H1 (cell line): ENCODE measurements around the gene DARS1. TPM values are rescaled to one million over a fixed set of nuclear protein-coding genes. Genes with fewer than 3 reads are reported as not detected.

Experiments
- CTCF ChIA-PET: fragments of 300-600 bp; sonication (Branson Sonifier 250); formaldehyde crosslinking; loops from one replicate; lab custom pipeline; 2021; ENCODE audit not compliant: partially characterized antibody; lab: Charles Lee
- POLR2A ChIA-PET: fragments of 300-600 bp; sonication (Branson Sonifier 250); formaldehyde crosslinking; loops from one replicate; lab custom pipeline; 2021; ENCODE audit warnings: inconsistent platforms; ENCODE audit not compliant: partially characterized antibody; lab: Charles Lee
- DNase-seq, 2 experiments: peaks; one replicate each; pipeline versions ENCODE4 v3.0.0 to v3.0.0-alpha.2; 2010 to 2022; ENCODE audit warnings: low spot score in 2 of 2, low read depth in 1 of 2, mixed read lengths in 1 of 2
- FAIRE-seq: peaks from 2 replicates; lab custom pipeline; 2011; peaks lifted over from hg19 to GRCh38; lab: Jason Lieb, UNC
- H2AFZ ChIP-seq: 2 replicates; pipeline ENCODE4 v1.8.1; 2012; ENCODE audit warnings: low read length, inconsistent platforms
- H2AK5ac ChIP-seq: 2 replicates; pipeline ENCODE4 v1.6.1; 2013; ENCODE audit warnings: low read depth, low read length
- H2BK120ac ChIP-seq: replicated peaks from 2 replicates; pipeline ENCODE3; 2013; ENCODE audit warnings: low read depth, low read length, inconsistent platforms
- H2BK12ac ChIP-seq: 2 replicates; pipeline ENCODE4 v1.6.1; 2013; ENCODE audit warnings: low read depth, low read length
- H2BK15ac ChIP-seq: 2 replicates; pipeline ENCODE4 v1.6.1; 2013; ENCODE audit warnings: low read length
- H2BK20ac ChIP-seq: 2 replicates; pipeline ENCODE4 v1.6.1; 2013; ENCODE audit warnings: low read length
- H2BK5ac ChIP-seq: 2 replicates; pipeline ENCODE4 v1.6.1; 2013; ENCODE audit warnings: low read depth, low read length
- H3K14ac ChIP-seq: 2 replicates; pipeline ENCODE4 v1.6.1; 2013; ENCODE audit warnings: inconsistent platforms; ENCODE audit not compliant: insufficient read length
- H3K18ac ChIP-seq: 2 replicates; pipeline ENCODE4 v1.6.1; 2013; ENCODE audit warnings: low read length; ENCODE audit errors: extremely low read depth
- H3K23ac ChIP-seq: 2 replicates; pipeline ENCODE4 v1.6.1; 2013; ENCODE audit warnings: inconsistent platforms; ENCODE audit not compliant: insufficient read length
- H3K23me2 ChIP-seq: 2 replicates; pipeline ENCODE4 v1.6.1; 2013; ENCODE audit warnings: low read depth, low read length
- H3K27ac ChIP-seq: 2 replicates; pipeline ENCODE4 v1.6.1; 2011; ENCODE audit warnings: low read depth, low read length, inconsistent platforms
- H3K27me3 ChIP-seq, 4 experiments: replicated peaks in 1 of 4; 1 replicate in 1 of 4; 2 replicates in 3 of 4; pipeline versions ENCODE4 v1.6.1 to v1.8.1; 2011 to 2013; ENCODE audit warnings: low read length in 3 of 4, mild to moderate bottlenecking in 3 of 4, inconsistent platforms in 2 of 4, mixed read lengths in 2 of 4, moderate library complexity in 1 of 4; ENCODE audit not compliant: control insufficient read depth in 3 of 4, insufficient read depth in 3 of 4; ENCODE audit errors: extremely low read depth in 1 of 4
- H3K36me3 ChIP-seq, 4 experiments: 2 replicates each; pipeline versions ENCODE4 v1.6.1 to v1.8.1; 2011 to 2013; ENCODE audit warnings: mild to moderate bottlenecking in 4 of 4, low read length in 3 of 4, moderate library complexity in 2 of 4, control low read depth in 1 of 4, inconsistent platforms in 1 of 4; ENCODE audit not compliant: insufficient read depth in 4 of 4, control insufficient read depth in 2 of 4
- H3K4ac ChIP-seq: replicated peaks from 2 replicates; pipeline ENCODE3; 2013; ENCODE audit warnings: low read length, low read depth, mixed read lengths, inconsistent platforms; ENCODE audit not compliant: insufficient read length
- H3K4me1 ChIP-seq, 4 experiments: replicated peaks in 1 of 4; 1 replicate in 1 of 4; 2 replicates in 3 of 4; pipeline versions ENCODE4 v1.6.1 to v1.8.1; 2011 to 2013; ENCODE audit warnings: low read length in 3 of 4, inconsistent platforms in 2 of 4, mixed read lengths in 1 of 4; ENCODE audit not compliant: insufficient read depth in 4 of 4, control insufficient read depth in 3 of 4
- H3K4me2 ChIP-seq, 2 experiments: 2 replicates each; pipeline versions ENCODE4 v1.6.1 to v1.8.1; 2011 to 2013; ENCODE audit warnings: low read depth in 2 of 2, low read length in 2 of 2, control low read depth in 1 of 2, inconsistent platforms in 1 of 2, mild to moderate bottlenecking in 1 of 2; ENCODE audit not compliant: insufficient read depth in 1 of 2
- H3K4me3 ChIP-seq, 4 experiments: fragments of 200-600, 300-600 bp in 1 of 4; sonication (generic), shearing (Covaris generic), sonication (Bioruptor Twin) in 1 of 4; 2 replicates each; pipeline versions ENCODE4 v1.5.1 to v1.8.1; 2011 to 2016; ENCODE audit warnings: low read length in 4 of 4, low read depth in 3 of 4, control low read depth in 2 of 4, inconsistent platforms in 2 of 4, mild to moderate bottlenecking in 2 of 4, mixed read lengths in 1 of 4, moderate library complexity in 1 of 4; ENCODE audit not compliant: insufficient read depth in 2 of 4; ENCODE audit errors: extremely low read depth in 1 of 4
- H3K56ac ChIP-seq: replicated peaks from 2 replicates; pipeline ENCODE3; 2013; ENCODE audit warnings: low read depth, mild to moderate bottlenecking, mixed read lengths, low read length, inconsistent platforms; ENCODE audit not compliant: insufficient read length
- H3K79me1 ChIP-seq: 2 replicates; pipeline ENCODE4 v1.6.1; 2013; ENCODE audit warnings: low read depth, low read length, control low read depth
- H3K79me2 ChIP-seq, 2 experiments: 2 replicates each; pipeline versions ENCODE4 v1.6.1 to v1.8.1; 2012 to 2013; ENCODE audit warnings: low read length in 2 of 2, mild to moderate bottlenecking in 2 of 2, inconsistent platforms in 1 of 2; ENCODE audit not compliant: insufficient read depth in 2 of 2, control insufficient read depth in 1 of 2
- H3K9ac ChIP-seq, 4 experiments: replicated peaks in 1 of 4; 1 replicate in 1 of 4; 2 replicates in 3 of 4; pipeline versions ENCODE4 v1.6.1 to v1.8.1; 2011 to 2013; ENCODE audit warnings: low read depth in 3 of 4, low read length in 3 of 4, control low read depth in 2 of 4, mild to moderate bottlenecking in 2 of 4, moderate library complexity in 2 of 4, inconsistent platforms in 1 of 4; ENCODE audit errors: extremely low read depth in 1 of 4
- H3K9me3 ChIP-seq, 2 experiments: 2 replicates each; pipeline versions ENCODE4 v1.6.1 to v1.8.1; 2012 to 2013; ENCODE audit warnings: mild to moderate bottlenecking in 2 of 2, moderate library complexity in 2 of 2, control low read depth in 1 of 2, inconsistent platforms in 1 of 2, low read depth in 1 of 2, low read length in 1 of 2, mixed read lengths in 1 of 2; ENCODE audit not compliant: insufficient read depth in 2 of 2
- H4K20me1 ChIP-seq, 2 experiments: replicated peaks in 1 of 2; 2 replicates each; pipeline versions ENCODE3 to v1.8.1; 2011 to 2013; ENCODE audit warnings: inconsistent platforms in 2 of 2, low read length in 2 of 2, mild to moderate bottlenecking in 1 of 2; ENCODE audit not compliant: insufficient read depth in 2 of 2, control insufficient read depth in 1 of 2
- H4K5ac ChIP-seq: 2 replicates; pipeline ENCODE4 v1.6.1; 2013; ENCODE audit warnings: low read length, low read depth, mixed read lengths, inconsistent platforms; ENCODE audit not compliant: insufficient read length
- H4K8ac ChIP-seq: 2 replicates; pipeline ENCODE4 v1.8.0; 2013; ENCODE audit warnings: mild to moderate bottlenecking, moderate library complexity, low read length, inconsistent platforms; ENCODE audit not compliant: insufficient read depth; ENCODE audit errors: extremely low read depth
- H4K91ac ChIP-seq: replicated peaks from 2 replicates; pipeline ENCODE3; 2013; ENCODE audit warnings: low read length, mixed read lengths, inconsistent platforms; ENCODE audit not compliant: insufficient read length
- EGR1 ChIP-seq: IDR thresholded peaks from 2 replicates; pipeline ENCODE4 v1.6.1; 2011; ENCODE audit warnings: low read depth, low read length, borderline replicate concordance
- KDM1A ChIP-seq: fragments of 200-600, 300-600 bp; sonication (generic); IDR thresholded peaks from 2 replicates; pipeline ENCODE4 v1.7.1; 2016; ENCODE audit warnings: mild to moderate bottlenecking, low read length, borderline replicate concordance
- RAD21 ChIP-seq, 2 experiments: IDR thresholded peaks in 1 of 2; conservative IDR thresholded peaks in 1 of 2; 2 replicates each; pipeline ENCODE4 v1.6.1; 2011; ENCODE audit warnings: low read depth in 2 of 2, low read length in 2 of 2, improper control_type of control experiment in 1 of 2, inconsistent platforms in 1 of 2, mild to moderate bottlenecking in 1 of 2, moderate library complexity in 1 of 2
- RBBP5 ChIP-seq: IDR thresholded peaks from 2 replicates; pipeline ENCODE4 v1.7.1; 2012; ENCODE audit warnings: low read depth, mild to moderate bottlenecking, inconsistent platforms, low read length, moderate library complexity, borderline replicate concordance
- RFX5 ChIP-seq: IDR thresholded peaks from 2 replicates; pipeline ENCODE4 v1.6.1; 2011; ENCODE audit warnings: low read depth, low read length, improper control_type of control experiment, borderline replicate concordance
- polyA plus RNA-seq, 7 experiments: library from polyadenylated mRNA; depleted of rRNA in 3 of 7; stranded (reverse) in 5 of 7; unstranded in 2 of 7; fragments of >200 nt in 5 of 7; fragments of 200-250 nt in 2 of 7; gene quantifications; 1 replicate in 5 of 7; 2 replicates in 1 of 7; 4 replicates in 1 of 7; pipeline versions ENCODE4 v1.2.1 to v1.2.3, GENCODE V29; 2011 to 2013; ENCODE audit warnings: missing spikeins in 2 of 7, mixed read lengths in 2 of 7
- total RNA-seq: library from RNA; stranded (reverse); fragmentation: NEBNext Ultra II Directional; extraction: Animal tissue kit (Norgen Biotek cat#: 25700); gene quantifications from 2 replicates; pipeline ENCODE4 v1.2.1, GENCODE V29; 2021

Gene DARS1
- total and polyA plus RNA-seq, 2 of the 8 experiments (the other 6 are each of a cell fraction or from before 2014, with no cell fraction given) = 61.7 to 85.9 TPM

- no peak for FAIRE-seq
Observed at GRCh38 chr2:135935914-135936313, 49.5 kb downstream of the DARS1 start.

More at GRCh38 chr2:135935914-135936313, 49.5 kb downstream of the DARS1 start:
- Histone ChIP-seq H2BK20ac (no peak overlapping the region), H2BK12ac (no peak overlapping the region), H3K4ac (no peak overlapping the region), H3K9me3 (no peaks in the 10 kb centered on the region), H3K79me2 (peaks cover 0 to 2% of the 10 kb centered on the region in 2 experiments; a peak in 1 of 4 replicates), H4K5ac (no peak overlapping the region), H2BK120ac (no peak overlapping the region), H3K4me3 (no peak overlapping the region), H3K56ac (no peak overlapping the region), H3K9ac (no peak overlapping the region), H4K8ac (no peak overlapping the region), H2AFZ (no peak overlapping the region), H3K36me3 (peaks cover 0 to 7% (median 4%) of the 10 kb centered on the region in 4 experiments; a peak in 3 of 8 replicates), H3K14ac (no peak overlapping the region), H2AK5ac (no peak overlapping the region), H3K18ac (no peak overlapping the region), H4K91ac (no peak overlapping the region), H3K23me2 (no peaks in the 10 kb centered on the region), H4K20me1 (no peaks in the 10 kb centered on the region), H2BK15ac (no peak overlapping the region), H3K4me1 (peaks cover 0 to 2% (median 0%) of the 10 kb centered on the region in 4 experiments; a peak in 1 of 7 replicates), H3K79me1 (no peaks in the 10 kb centered on the region), H3K4me2 (no peak overlapping the region), H2BK5ac (no peak overlapping the region), H3K27me3 (no peaks in the 10 kb centered on the region), H3K23ac (no peak overlapping the region), H3K27ac (no peak overlapping the region)
- DNase-seq = no peak
- CTCF ChIA-PET = interaction anchor here (0.7 to 1.8 kb wide), 2 partner anchors 51 to 449 kb away, joined by 3 to 7 read pairs; no protein-coding TSS in a partner anchor
- POLR2A ChIA-PET = no interaction called here
- no peak for TF ChIP-seq EGR1
- no peak for TF ChIP-seq RFX5
- no peak for TF ChIP-seq RAD21 (IDR thresholded peaks at IDR 0.05 in 1 of 2, conservative IDR thresholded peaks at IDR 0.05 in 1 of 2; ENCODE audit: low read depth in 2 of 2, low read length in 2 of 2)
- no peak for TF ChIP-seq RBBP5
- TF ChIP-seq KDM1A = no peak
